PC-3 (cell line): ENCODE measurements around the gene SLC13A3. TPM values are rescaled to one million over a fixed set of nuclear protein-coding genes. Genes with fewer than 3 reads are reported as not detected.

ENCODE experiments used
- ATAC-seq: fragments of 200-7000 bp; cut with Tn5 transposase; 2 replicates; pipeline ENCODE4 v1.9.1; 2020; ENCODE audit warnings: mild to moderate bottlenecking, moderate library complexity
- BruUV-seq: library from RNA; stranded (reverse); fragments of 400-500 nt; replicated peaks from 2 replicates; lab custom pipeline; 2021; lab: Mats Ljungman, UMichigan
- CTCF ChIA-PET: fragments of 300-600 bp; sonication (Branson Sonifier 250); formaldehyde crosslinking; loops from one replicate; lab custom pipeline; 2022; ENCODE audit warnings: antibody characterized with exemption; lab: Charles Lee
- POLR2A ChIA-PET: fragments of 300-600 bp; sonication (Branson Sonifier 250); formaldehyde crosslinking; loops from one replicate; lab custom pipeline; 2022; ENCODE audit warnings: antibody characterized with exemption; ENCODE audit not compliant: unreplicated experiment; lab: Charles Lee
- DNase-seq: peaks from one replicate; pipeline ENCODE4 v3.0.0-alpha.2; 2015
- H2AFZ ChIP-seq: fragments of 300-600 bp; sonication (generic); 2 replicates; pipeline ENCODE4 v1.6.0; 2016; ENCODE audit warnings: antibody characterized with exemption, low read length
- H3F3A ChIP-seq: fragments of 300-600 bp; sonication (generic); one replicate; pipeline ENCODE4 v1.6.0; 2017; ENCODE audit warnings: antibody characterized with exemption, low read length, control low read depth, mild to moderate bottlenecking; ENCODE audit not compliant: unreplicated experiment
- H3K27ac ChIP-seq: fragments of 300-600 bp; sonication (generic); 2 replicates; pipeline ENCODE4 v1.5.1; 2016; ENCODE audit warnings: mild to moderate bottlenecking, low read length
- H3K27me3 ChIP-seq: fragments of 300-600 bp; sonication (generic); 2 replicates; pipeline ENCODE4 v1.6.1; 2016; ENCODE audit warnings: low read length, mixed read lengths
- H3K36me3 ChIP-seq: fragments of 300-600 bp; sonication (generic); 2 replicates; pipeline ENCODE4 v1.6.1; 2016; ENCODE audit warnings: low read depth, mixed run types, low read length, mixed read lengths
- H3K4me1 ChIP-seq: fragments of 300-600 bp; sonication (generic); 2 replicates; pipeline ENCODE4 v1.5.1; 2016; ENCODE audit warnings: low read length; ENCODE audit not compliant: insufficient read depth
- H3K4me2 ChIP-seq: fragments of 300-600 bp; sonication (generic); 2 replicates; pipeline ENCODE4 v1.6.0; 2016; ENCODE audit warnings: low read length
- H3K4me3 ChIP-seq: fragments of 300-600 bp; sonication (generic); 2 replicates; pipeline ENCODE4 v1.5.1; 2016; ENCODE audit warnings: mild to moderate bottlenecking, low read length, mixed read lengths
- H3K79me2 ChIP-seq: fragments of 300-600 bp; sonication (generic); 2 replicates; pipeline ENCODE4 v1.6.1; 2017; ENCODE audit warnings: low read length, mixed read lengths
- H3K9ac ChIP-seq: fragments of 300-600 bp; sonication (generic); 2 replicates; pipeline ENCODE4 v1.6.0; 2016; ENCODE audit warnings: mild to moderate bottlenecking, low read length
- H3K9me2 ChIP-seq: fragments of 300-600 bp; sonication (generic); replicated peaks from 2 replicates; pipeline ENCODE4 v1.6.1; 2016; ENCODE audit warnings: mixed run types, low read length, mixed read lengths
- H3K9me3 ChIP-seq: fragments of 300-600 bp; sonication (generic); 2 replicates; pipeline ENCODE4 v1.6.1; 2016; ENCODE audit warnings: low read length, mixed read lengths
- H4K20me1 ChIP-seq: fragments of 300-600 bp; sonication (generic); 2 replicates; pipeline ENCODE4 v1.6.1; 2016; ENCODE audit warnings: low read length, mixed read lengths
- CTCF ChIP-seq: fragments of 300-600 bp; sonication (generic); conservative IDR thresholded peaks from 2 replicates; pipeline ENCODE4 v1.5.1; 2017; ENCODE audit warnings: antibody characterized with exemption, low read depth, mild to moderate bottlenecking, low read length
- EZH2 ChIP-seq: fragments of 300-600 bp; sonication (generic); IDR thresholded peaks from one replicate; pipeline ENCODE4 v1.6.1; 2017; ENCODE audit warnings: antibody characterized with exemption, mild to moderate bottlenecking, low read length; ENCODE audit not compliant: unreplicated experiment
- EZH2phosphoT487 ChIP-seq: fragments of 300-600 bp; sonication (generic); IDR thresholded peaks from 2 replicates; pipeline ENCODE4 v1.6.1; 2018; ENCODE audit warnings: mild to moderate bottlenecking, antibody characterized with exemption, low read length, borderline replicate concordance
- intact Hi-C: fragments of 100-400 bp; cut with micrococcal nuclease; formaldehyde crosslinking; loops from 2 replicates; pipeline ENCODE4 v1.9.0; 2023
- total RNA-seq: library from RNA; depleted of rRNA; stranded (reverse); fragments of >200 nt; gene quantifications from 2 replicates; pipeline ENCODE4 v1.2.3, GENCODE V29; 2014

Gene SLC13A3
- total RNA-seq, 1 experiment from 2014 or later: not detected

GRCh38 chr20:46607191-46607848, 43.9 kb downstream of the SLC13A3 start:
- CTCF ChIA-PET: no interaction called here
- BruUV-seq: no TSS peak
- H3K36me3 ChIP-seq: no peaks in the 10 kb centered on the region
- no peak for DNase-seq
- H3K4me1 ChIP-seq: no peaks in the 10 kb centered on the region
- POLR2A ChIA-PET: no interaction called here
- intact Hi-C loops: no loop called here
- H3K27me3 ChIP-seq: peaks cover 3% of the 10 kb centered on the region; the same call in 1 of the 2 replicates
- H4K20me1 ChIP-seq: no peaks in the 10 kb centered on the region
- H3K9ac ChIP-seq: no peak overlapping the region
- H3K9me2 ChIP-seq: 0 out of 2 replicates have a peak, but pooled peaks cover 3% of the 10 kb centered on the region
- no peak overlapping the region for H2AFZ ChIP-seq
- H3K4me3 ChIP-seq: no peak overlapping the region
- H3K27ac ChIP-seq: no peak overlapping the region
- no peak for TF ChIP-seq CTCF
- no peak for TF ChIP-seq EZH2
- no peak for TF ChIP-seq EZH2phosphoT487
- no peaks in the 10 kb centered on the region for H3K79me2 ChIP-seq
- no peak for ATAC-seq
- no peak overlapping the region for H3K4me2 ChIP-seq
- no peaks in the 10 kb centered on the region for H3K9me3 ChIP-seq
- no peaks in the 10 kb centered on the region for H3F3A ChIP-seq

GRCh38 chr20:46606817-46607190, 44.5 kb downstream of the SLC13A3 start:
- peaks cover 3% of the 10 kb centered on the region; the same call in 1 of the 2 replicates for H3K27me3 ChIP-seq
- no peak overlapping the region for H3K9ac ChIP-seq
- no peaks in the 10 kb centered on the region for H4K20me1 ChIP-seq
- no peak overlapping the region for H2AFZ ChIP-seq
- no peaks in the 10 kb centered on the region for H3K79me2 ChIP-seq
- H3K36me3 ChIP-seq: no peaks in the 10 kb centered on the region
- ChIA-PET CTCF (no interaction called here), POLR2A (no interaction called here)
- 0 out of 2 replicates have a peak, but pooled peaks cover 3% of the 10 kb centered on the region for H3K9me2 ChIP-seq
- BruUV-seq: no TSS peak
- no peak overlapping the region for H3K4me3 ChIP-seq
- ATAC-seq (no peak), DNase-seq (no peak)
- no peaks in the 10 kb centered on the region for H3K9me3 ChIP-seq
- H3K4me1 ChIP-seq: no peaks in the 10 kb centered on the region
- intact Hi-C loops: no loop called here
- TF ChIP-seq CTCF (no peak), EZH2phosphoT487 (no peak), EZH2 (no peak)
- no peak overlapping the region for H3K4me2 ChIP-seq
- no peaks in the 10 kb centered on the region for H3F3A ChIP-seq
- H3K27ac ChIP-seq: no peak overlapping the region
